ENCODE measurements around the gene GPR15.

GPR15 gene

GRCh38 chr3:98541695-98542094 is 9.9 kb downstream of the GPR15 start:
- H3K4me3 ChIP-seq (ENCODE audit: low read length) = no peak overlapping the region
- no peaks in the 10 kb centered on the region for H3K79me2 ChIP-seq (ENCODE audit: low read length)
- no peak overlapping the region for H3K27ac ChIP-seq (ENCODE audit: low read length)
- TF ChIP-seq CTCF (IDR thresholded peaks at IDR 0.05; ENCODE audit: low read depth, low read length) (no peak), EZH2phosphoT487 (IDR thresholded peaks at IDR 0.05; ENCODE audit: low read depth) (no peak)
- H3K36me3 ChIP-seq (replicated peaks; ENCODE audit: low read depth, low read length) = no peaks in the 10 kb centered on the region
- peaks cover 65% of the 10 kb centered on the region for H3K27me3 ChIP-seq (ENCODE audit: low read depth, low read length)
- peaks cover 2% of the 10 kb centered on the region; the same call in 1 of the 2 replicates for H4K20me1 ChIP-seq (ENCODE audit: insufficient read depth, low read length)
- H3K4me2 ChIP-seq (ENCODE audit: low read length) = no peak overlapping the region
- H3K9me3 ChIP-seq (ENCODE audit: insufficient read depth, low read length) = no peaks in the 10 kb centered on the region
- H3K4me1 ChIP-seq (ENCODE audit: low read length) = peaks cover 42% of the 10 kb centered on the region
- no peak overlapping the region for H3K9ac ChIP-seq (ENCODE audit: low read length)
- H2AFZ ChIP-seq (ENCODE audit: low read depth, low read length) = no peak overlapping the region

GRCh38 chr3:98542623-98543022 is 10.8 kb downstream of the GPR15 start:
- Histone ChIP-seq H3K9ac (ENCODE audit: low read length) (no peak overlapping the region), H3K27ac (ENCODE audit: low read length) (no peak overlapping the region), H4K20me1 (ENCODE audit: insufficient read depth, low read length) (0 out of 2 replicates have a peak, but pooled peaks cover 2% of the 10 kb centered on the region), H3K36me3 (replicated peaks; ENCODE audit: low read depth, low read length) (no peaks in the 10 kb centered on the region), H2AFZ (ENCODE audit: low read depth, low read length) (no peak overlapping the region), H3K4me2 (ENCODE audit: low read length) (no peak overlapping the region), H3K9me3 (ENCODE audit: insufficient read depth, low read length) (no peaks in the 10 kb centered on the region), H3K4me3 (ENCODE audit: low read length) (no peak overlapping the region), H3K27me3 (ENCODE audit: low read depth, low read length) (peaks cover 59% of the 10 kb centered on the region), H3K4me1 (ENCODE audit: low read length) (peaks cover 33% of the 10 kb centered on the region), H3K79me2 (ENCODE audit: low read length) (no peaks in the 10 kb centered on the region)
- TF ChIP-seq CTCF (IDR thresholded peaks at IDR 0.05; ENCODE audit: low read depth, low read length) (no peak), EZH2phosphoT487 (IDR thresholded peaks at IDR 0.05; ENCODE audit: low read depth) (no peak)

- no peak overlapping the region for H3K27ac ChIP-seq (ENCODE audit: low read length)
- peak overlapping the region; percentile 24 for H3K4me2 ChIP-seq (ENCODE audit: low read length)
- H2AFZ ChIP-seq (ENCODE audit: low read depth, low read length) = no peak overlapping the region
Measured at GRCh38 chr3:98545940-98546339, 14.2 kb downstream of the GPR15 start.

GRCh38 chr3:98548544-98548943 is 16.8 kb downstream of the GPR15 start:
- no peak overlapping the region for H3K9ac ChIP-seq (ENCODE audit: low read length)
- peaks cover 74% of the 10 kb centered on the region for H3K27me3 ChIP-seq (ENCODE audit: low read depth, low read length)
- no peak overlapping the region for H3K4me3 ChIP-seq (ENCODE audit: low read length)
- TF ChIP-seq CTCF (IDR thresholded peaks at IDR 0.05; ENCODE audit: low read depth, low read length) = no peak
- TF ChIP-seq EZH2phosphoT487 (IDR thresholded peaks at IDR 0.05; ENCODE audit: low read depth) = no peak
- H3K79me2 ChIP-seq (ENCODE audit: low read length) = no peaks in the 10 kb centered on the region
- H3K36me3 ChIP-seq (replicated peaks; ENCODE audit: low read depth, low read length) = no peaks in the 10 kb centered on the region
- H3K4me1 ChIP-seq (ENCODE audit: low read length) = peaks cover 11% of the 10 kb centered on the region
- H4K20me1 ChIP-seq (ENCODE audit: insufficient read depth, low read length) = no peaks in the 10 kb centered on the region
- no peaks in the 10 kb centered on the region for H3K9me3 ChIP-seq (ENCODE audit: insufficient read depth, low read length)
- H2AFZ ChIP-seq (ENCODE audit: low read depth, low read length) = no peak overlapping the region
- no peak overlapping the region for H3K4me2 ChIP-seq (ENCODE audit: low read length)
- H3K27ac ChIP-seq (ENCODE audit: low read length) = no peak overlapping the region

More at GRCh38 chr3:98545940-98546339, 14.2 kb downstream of the GPR15 start:
- Histone ChIP-seq H3K9ac (ENCODE audit: low read length) (no peak overlapping the region), H3K36me3 (replicated peaks; ENCODE audit: low read depth, low read length) (no peaks in the 10 kb centered on the region), H3K79me2 (ENCODE audit: low read length) (no peaks in the 10 kb centered on the region), H3K9me3 (ENCODE audit: insufficient read depth, low read length) (no peaks in the 10 kb centered on the region), H3K4me1 (ENCODE audit: low read length) (peaks cover 10% of the 10 kb centered on the region), H4K20me1 (ENCODE audit: insufficient read depth, low read length) (no peaks in the 10 kb centered on the region), H3K27me3 (ENCODE audit: low read depth, low read length) (peaks cover 74% of the 10 kb centered on the region), H3K4me3 (ENCODE audit: low read length) (no peak overlapping the region)
- no peak for TF ChIP-seq EZH2phosphoT487 (IDR thresholded peaks at IDR 0.05; ENCODE audit: low read depth)
- TF ChIP-seq CTCF (IDR thresholded peaks at IDR 0.05; ENCODE audit: low read depth, low read length) = no peak

All from OCI-LY3 (cell line).